NCI-H2081 (cell line): ENCODE measurements around the gene RBMS3.
"Not testable (repeated sequence)": the region's sequence is repeated elsewhere in the genome, so short reads cannot be mapped to it uniquely, and the experiment has no call there.

Experiments used
- DNase-seq, 2 experiments: peaks; one replicate each; lab custom pipeline; 2025; lab: John Stamatoyannopoulos, UW

RBMS3 gene

DNA sequence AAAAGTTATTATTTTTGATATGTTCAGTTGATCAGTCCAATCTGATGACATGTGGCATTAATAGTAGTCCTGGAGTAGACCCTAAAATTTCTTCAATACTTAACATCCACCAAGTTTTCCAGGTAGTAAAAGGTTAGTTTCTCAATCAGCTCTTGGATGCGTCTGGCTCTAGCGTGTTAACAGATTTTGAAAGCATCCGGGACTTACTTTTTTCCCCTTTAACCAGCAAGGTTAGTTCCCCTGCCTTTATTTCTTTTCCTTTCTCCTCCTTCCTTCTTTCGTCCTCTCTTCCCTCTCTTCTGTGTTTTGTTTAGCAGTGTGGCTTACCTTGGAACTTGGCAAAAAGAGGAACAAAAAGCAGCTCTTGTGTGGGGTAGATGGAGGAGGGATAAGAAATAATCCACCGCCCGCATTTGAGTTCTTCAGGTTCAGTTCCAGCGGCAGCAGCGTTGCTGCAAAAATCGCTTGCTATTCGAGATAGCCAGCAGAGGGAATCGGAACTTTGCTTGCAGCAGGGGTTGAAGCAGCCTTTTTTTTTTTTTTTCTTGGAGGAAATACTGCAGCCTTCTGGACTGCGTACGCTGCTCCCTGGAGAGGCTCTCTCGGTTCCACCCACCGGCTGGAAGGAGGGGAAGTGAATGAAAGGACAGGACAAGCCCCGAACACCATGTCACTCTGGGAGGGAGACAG, at the start of gene RBMS3:
RBMS3 (plus strand) TSS at position 668 of the 690 bp plus-strand sequence.
- DNase-seq = no peak

DNA sequence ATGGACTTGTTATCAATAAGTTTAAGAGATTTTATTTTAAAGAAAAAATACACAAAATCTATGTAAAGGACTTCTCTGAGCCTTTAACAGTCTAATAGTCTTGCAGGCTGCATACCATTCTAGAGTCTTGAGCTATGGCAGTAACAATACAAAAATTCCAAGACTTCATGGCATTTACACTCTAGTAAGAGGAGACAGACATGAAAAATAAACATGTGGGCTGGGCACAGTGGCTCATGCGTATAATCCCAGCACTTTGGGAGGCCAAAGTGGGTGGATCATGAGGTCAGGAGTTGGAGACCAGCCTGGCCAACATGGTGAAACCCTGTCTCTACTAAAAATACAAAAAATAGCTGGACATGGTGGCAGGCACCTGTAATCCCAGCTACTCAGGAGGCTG, 47.7 kb upstream of the RBMS3 start:
- not testable (repeated sequence) for DNase-seq

DNA sequence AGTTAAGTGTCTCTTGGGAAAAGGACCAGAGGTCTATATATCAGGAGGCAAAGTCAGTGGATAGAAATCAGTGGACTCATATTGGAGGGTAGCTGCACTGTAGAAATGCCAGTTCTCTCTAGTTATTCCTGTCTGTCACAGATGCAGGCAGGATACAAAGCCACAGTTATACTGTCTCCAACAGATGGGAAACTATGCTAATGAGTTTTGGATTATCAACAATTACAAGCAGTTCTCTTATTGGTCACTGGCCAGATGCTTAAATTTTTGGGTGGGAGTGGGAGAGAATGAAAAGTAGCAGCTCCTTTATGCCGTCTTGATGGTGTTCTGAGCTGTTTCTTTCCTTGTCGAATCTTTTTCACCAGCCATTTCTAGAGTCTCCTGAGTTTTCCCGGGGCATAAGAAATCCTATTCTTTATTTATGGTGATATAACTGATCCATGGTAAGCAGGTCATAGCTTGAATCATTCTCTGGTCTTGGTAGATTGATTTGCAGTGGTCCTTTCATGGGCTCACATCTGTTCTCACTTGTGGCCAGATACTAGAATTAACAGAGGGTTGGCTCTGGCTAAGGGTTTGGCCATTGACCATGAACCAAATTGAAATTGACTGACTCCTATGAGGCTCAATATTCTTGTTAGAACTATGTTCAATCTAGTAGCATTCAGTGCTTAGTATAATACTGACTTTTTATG, 44.6 kb upstream of the RBMS3 start:
- no peak for DNase-seq

DNA sequence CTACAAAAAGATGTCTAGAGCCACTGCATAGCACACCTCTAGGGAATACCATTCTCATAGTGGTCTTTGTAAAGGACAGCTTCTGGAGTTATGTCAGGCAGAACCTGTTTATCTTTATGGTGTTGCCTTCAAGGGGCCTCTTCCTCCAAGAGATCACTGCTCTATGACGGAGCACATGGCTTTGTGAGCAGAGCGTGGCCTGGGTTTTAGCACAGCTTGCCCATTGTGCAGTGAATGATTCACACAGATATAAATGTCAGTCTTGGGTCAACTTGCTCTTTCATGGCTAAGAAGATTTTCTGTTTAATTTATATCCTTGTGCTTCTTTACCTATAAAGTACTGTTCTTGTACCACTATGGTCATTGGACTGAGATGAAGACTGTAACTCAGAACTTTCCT, 41.5 kb upstream of the RBMS3 start:
- no peak for DNase-seq

DNA sequence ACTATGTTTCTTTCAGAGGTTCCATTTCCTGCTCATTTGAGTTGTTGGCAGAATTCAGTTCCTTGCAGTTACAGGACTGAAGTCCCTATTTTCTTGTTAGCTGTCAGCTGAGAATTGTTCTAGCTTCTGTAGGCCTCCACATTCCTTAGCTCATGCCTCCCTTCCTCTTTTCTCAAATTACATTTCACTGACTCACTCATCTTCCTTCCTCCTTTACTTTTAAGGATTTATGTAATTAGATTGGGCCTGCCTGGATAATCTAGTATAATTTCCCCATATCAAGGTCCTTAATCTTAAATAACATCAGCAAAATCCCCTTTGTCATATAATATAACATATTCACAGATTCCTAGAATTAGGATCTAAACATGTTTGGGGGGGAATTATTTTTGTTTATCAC, 40.6 kb upstream of the RBMS3 start:
- DNase-seq = no peak

DNA sequence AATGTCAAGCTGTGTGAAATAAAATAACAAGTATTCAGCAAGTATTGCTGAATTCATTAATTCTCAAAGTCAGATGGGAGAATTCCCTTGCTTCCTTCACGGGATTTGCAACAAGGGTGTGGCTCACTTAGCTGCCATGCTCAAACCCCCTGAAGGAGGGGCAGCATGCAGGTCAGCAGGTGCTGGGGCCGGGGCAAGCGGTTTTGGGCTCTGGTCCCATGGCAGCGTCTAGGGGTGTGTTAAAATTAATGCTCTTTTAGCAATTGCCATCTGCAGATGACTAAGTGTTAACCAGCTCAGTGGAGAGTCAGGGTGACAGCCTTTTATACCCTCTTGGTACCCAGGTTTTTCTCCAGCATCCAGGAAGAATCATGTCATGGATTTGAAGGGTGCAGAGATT, 40.0 kb upstream of the RBMS3 start:
- DNase-seq = no peak

DNA sequence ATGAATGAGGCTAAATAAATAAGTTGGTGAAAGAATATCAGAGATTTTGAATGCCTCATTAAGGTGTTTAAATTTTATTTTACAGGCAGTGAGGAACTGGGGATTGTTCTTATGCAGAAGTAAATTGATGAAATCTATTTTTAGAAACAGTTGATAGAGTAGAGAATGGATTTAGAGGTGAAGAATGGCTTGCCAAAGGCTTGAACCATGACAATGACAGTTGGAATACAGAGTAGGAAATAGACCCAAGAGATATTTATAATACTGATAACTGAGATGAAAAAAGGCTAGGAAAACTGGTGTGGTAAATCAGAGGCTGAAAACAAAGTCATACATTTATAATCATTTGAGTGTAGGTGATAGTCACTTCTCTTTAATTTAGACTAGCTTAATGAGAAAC, 39.0 kb upstream of the RBMS3 start:
- DNase-seq = no peak

DNA sequence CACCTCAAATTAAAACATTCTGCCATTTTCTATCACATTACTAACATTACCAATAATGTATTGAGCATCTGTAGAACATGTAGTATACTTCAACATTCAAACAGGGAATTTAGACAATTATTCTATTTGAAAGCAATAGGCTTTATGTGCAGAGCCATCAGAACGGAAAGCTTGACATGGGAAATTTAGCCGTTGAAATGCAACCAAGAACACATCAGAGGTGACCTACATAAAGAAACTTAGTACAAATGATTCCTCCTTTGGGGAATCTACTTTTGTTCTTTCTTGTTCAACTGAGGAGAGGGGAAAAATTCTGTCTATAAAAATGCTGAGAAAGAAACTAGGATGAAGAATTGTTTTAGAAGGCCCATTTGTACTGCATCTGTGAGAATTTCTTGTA, 38.6 kb upstream of the RBMS3 start:
- DNase-seq = no peak

DNA sequence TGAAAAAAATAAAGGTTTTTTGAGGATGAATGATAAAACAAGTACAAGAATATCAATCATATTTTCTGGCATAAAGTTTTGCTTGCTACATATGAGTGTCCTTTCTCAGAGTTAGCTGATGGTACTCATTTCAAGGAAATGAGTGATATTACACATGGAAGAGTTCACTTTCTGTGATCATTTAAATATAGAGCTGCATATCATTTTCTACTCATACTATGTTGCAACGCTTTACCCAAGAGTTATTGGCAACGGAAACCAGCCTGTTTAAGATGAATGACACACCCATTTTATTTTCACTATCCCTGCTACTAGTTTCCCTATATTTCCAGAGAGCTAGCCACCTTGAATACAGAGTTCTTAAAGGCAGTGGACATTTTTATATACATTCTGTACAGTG, 35.4 kb upstream of the RBMS3 start:
- DNase-seq = no peak

DNA sequence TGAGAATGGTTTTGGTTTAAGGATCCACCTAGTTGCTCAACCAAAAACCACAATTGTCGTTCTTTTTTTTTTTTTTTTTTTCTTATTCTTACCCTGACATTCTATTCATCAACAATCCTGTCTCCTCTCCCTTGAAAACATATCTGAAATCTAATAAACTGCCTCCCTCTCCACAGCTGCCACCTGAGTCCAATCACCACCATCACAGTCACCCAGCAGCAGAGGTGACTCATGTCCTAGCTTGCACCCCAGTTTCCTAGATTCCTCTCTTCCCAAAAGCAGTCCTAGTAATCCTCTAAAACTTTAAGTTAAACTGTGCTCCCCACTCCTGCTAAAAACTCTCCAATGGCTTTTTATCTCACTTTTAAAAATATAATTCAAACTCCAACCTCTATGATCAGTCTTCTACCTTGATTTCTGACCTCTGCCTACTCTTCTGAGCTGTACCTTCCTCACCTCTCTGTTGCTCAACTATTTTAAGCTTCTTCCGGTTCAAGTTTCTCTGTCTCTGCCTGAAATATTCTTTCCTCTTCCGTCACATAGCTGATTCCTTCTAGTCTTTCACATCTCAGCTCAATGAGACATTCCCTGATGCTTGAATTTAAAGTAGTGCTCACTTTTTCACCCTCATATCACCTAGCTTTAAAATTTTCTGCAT, 33.7 kb upstream of the RBMS3 start:
- DNase-seq = no peak

DNA sequence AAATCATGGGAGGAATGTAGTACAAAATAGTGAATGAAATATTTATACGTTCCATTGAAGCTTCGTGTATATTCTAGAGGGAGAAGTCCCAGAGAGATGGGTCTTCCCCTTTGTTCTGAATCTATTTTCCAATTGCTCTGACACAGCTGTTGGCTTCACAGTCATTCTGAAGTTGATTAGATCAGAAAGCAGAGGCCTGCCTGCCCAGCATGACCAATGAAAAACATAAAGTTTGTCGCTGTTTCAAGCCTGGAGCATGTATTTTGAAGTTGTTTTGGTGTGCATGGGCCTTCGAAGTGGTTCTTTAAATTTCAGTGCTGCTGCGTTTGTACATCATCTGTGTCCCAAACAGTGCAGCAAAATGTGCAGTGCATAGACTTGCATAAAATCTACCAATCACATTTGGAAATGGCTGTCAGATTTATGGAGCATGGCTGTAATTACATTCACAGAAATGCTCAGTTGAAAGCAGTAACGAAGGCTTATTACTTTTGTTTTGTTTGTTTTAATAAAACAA, 31.0 kb upstream of the RBMS3 start:
- DNase-seq = no peak

DNA sequence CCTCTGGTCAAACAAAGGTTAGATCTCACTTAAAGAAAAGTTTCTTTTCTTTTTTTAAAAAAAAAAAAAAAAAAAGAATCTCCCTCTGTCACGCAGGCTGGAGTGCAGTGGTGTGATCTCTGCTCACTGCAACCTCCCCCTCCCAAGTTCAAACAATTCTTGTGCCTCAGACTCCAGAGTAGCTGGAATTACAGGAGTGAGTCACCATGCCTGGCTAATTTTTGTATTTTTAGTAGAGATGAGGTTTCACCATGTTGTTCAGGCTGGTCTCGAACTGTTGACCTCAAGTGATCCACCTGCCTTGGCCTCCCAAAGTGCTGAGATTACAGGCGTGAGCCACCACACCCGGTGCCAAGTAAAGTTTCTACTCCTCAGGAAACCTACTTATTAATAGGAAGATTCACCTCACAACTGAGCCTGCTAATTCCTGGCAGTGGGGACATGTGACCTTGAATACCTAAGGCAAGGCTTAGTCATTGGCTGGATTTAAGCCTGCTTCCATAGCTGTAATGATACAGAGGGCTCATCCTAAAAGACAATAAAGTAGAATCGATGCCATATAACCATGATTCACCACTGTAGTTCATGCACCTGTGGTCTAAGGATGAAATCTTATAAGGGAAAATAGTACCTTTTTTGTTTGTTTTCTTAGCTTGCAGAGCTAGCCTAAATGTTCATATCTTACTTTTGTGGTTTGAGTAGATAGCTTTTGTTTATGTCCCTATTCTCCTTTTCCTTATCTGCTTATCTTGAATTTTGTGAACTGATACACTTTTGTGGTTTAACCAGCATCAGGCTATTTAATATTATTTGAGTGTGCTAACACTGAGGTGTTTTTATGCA, 24.8 kb upstream of the RBMS3 start:
- DNase-seq = no peak

DNA sequence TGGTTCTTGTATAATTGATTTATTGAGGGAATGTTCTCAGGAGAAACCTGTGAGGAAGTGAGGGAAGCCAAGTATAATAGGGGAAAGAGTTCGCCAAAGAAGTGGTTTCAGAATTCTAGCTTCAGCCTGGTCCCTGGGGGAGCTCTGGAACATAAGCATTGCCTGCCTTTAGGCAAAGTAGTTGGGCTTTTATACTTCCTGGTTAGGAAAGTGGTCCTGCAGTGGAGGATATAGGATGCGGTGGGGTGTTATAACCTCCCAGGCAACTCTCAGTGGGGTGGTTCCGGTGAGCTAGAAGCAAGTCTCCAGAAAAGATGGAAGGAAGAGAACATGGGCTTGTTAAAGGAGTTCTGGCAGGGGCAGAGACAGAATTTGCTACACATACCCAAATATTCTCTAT, 22.7 kb upstream of the RBMS3 start:
- no peak for DNase-seq

DNA sequence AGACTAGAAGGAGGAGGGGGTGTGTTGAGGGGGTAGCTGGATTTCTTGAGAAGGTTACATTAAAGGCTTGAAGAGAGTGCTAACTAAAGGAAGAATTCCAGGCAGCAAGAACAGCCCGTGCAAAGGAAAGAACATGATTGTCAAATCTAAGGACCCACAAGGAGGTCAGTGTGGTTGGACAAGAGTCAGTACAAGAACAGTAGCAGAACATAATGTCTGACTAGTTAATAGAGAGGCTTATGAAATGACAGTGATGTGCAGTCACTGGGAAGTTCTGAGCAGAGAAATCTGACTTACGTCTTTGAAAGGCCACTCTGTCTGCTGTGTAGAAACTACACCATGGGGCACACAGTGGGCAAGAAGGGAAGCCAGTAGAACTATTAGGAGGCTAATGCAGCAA, 19.8 kb upstream of the RBMS3 start:
- DNase-seq = no peak

DNA sequence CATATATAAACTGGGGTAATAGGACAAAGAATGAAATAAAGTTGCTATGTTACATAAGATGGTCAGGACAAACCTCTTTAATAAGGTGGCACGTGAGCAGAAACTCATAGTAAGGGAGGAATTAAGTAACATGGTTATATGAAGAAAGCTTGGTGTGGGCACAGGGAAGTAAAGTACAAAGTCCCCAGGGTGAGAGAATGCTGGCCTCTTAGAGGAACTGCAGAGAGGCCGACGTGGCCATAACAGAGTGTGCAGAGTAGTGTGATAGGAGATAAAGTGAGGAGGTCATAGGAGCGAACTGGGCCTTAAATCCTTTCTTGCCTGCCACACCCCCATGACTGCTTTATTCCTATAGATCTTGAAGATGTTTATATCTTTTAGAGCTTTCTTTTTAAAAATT, 17.4 kb upstream of the RBMS3 start:
- no peak for DNase-seq

DNA sequence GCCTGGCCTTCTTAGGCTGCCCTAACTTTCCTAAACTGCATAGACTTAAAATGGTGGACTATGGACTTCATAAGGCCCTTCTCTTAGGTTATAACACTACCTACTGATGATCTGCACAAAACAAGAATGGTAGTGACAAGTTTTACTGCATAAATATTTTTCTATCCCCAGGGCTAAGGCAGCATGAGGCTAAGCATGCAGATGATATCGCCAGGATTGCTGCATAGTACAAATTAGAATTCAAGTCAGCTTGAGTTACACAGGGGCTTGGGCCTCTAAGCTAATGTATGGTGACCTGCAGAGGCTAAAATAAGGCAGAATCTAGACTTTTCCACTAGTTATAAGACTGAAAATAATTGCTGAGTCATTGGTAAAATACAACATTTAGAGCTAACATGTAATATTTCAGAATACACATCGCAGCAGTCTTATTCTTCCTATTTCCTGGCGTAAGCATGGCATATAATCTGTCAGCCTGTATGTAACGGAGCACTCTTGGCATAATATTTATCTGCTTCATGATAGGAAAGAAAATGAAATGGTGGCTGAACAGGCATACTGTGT, 15.3 kb upstream of the RBMS3 start:
- DNase-seq = no peak

DNA sequence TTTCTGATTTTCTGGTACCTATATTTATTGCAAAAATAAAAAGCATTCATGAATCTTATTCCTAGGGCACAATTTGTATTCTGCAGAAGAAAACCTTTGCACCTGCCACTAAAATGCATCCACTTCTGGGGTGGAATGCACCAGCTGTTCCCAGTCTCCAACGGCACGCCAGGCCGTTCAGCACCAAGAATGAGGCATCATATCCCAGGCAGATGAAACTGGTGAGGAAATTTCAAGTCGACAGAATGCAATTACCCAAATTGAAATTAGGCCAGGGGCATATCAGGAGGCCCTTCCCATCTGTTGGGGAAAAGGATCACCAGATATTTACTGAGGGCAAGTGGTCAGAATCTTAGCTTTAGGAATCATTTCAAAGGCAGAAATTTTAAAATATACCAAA, 13.6 kb upstream of the RBMS3 start:
- DNase-seq = no peak

DNA sequence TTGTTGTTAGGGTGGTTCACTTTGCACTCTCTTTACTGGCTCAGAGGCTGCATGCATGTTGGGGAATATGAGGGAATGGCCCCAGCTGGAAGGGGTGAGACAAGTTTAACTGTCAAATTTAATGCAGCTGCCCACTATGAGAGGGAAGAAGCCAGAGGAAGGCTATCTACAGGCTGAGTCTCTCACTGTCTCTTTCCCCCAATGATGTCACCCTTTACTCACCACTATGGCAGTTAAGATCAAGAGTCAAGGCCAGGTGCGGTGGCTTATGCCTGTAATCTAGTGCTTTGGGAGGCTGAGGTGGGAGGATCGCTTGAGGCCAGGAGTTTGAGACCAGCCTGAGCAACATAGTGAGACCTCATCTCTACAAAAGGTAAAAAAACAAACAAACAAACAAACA, 12.2 kb upstream of the RBMS3 start:
- no peak for DNase-seq

DNA sequence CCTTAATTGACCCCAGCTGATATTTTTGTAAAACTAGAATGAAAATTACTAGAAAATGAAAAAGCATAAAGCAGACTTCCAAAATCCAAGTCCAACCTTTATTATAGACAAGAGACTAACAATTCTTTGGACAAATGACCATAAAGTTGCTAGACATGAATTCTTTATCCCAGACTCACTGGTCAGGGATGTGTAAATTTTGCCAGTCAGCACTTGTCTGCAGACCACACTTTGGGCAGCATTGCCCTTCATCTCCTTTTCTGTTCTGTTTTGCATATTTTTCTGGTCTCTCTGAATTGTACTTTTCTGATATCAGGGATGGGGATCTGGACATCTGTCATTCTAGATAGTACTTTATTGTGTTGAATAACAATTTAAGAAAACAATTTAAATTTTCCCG, 10.1 kb upstream of the RBMS3 start:
- DNase-seq = no peak

DNA sequence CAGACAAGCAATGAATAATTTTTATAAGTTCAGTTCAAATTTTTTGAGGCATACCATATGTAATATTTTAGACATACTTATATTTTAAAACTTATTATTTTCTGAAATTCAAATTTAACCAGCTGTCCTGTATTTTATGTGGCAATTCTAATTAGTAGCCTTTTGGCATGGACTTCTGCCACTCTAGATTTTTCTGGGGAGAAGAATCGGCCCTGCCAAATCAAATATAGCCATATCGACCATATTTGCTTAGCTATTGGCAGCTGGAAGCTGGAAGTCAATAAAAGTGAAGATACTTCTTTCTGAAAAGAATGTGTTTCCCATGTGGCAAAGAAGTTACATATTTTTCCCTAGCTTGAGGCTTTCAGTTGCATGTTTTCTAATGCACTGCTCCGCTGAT, 9.4 kb upstream of the RBMS3 start:
- DNase-seq = no peak

DNA sequence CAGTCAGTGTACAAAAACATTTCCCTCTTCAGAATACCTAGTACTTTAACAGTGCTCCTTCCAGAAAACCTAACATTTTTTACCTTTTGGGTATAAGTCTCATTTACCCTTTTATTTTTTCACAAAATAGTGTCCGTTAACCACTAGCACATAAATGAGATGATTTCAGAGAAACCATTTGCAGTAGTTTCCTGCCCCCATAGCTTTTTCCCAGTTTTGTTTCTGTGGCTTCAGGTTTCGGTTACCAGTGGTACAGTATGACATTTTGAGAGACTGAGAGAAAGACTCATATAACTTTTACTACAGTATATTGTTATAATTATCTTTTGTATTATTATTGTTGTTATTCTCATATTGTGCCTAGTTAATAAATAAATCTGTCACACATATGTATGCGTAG, 6.2 kb upstream of the RBMS3 start:
- no peak for DNase-seq

DNA sequence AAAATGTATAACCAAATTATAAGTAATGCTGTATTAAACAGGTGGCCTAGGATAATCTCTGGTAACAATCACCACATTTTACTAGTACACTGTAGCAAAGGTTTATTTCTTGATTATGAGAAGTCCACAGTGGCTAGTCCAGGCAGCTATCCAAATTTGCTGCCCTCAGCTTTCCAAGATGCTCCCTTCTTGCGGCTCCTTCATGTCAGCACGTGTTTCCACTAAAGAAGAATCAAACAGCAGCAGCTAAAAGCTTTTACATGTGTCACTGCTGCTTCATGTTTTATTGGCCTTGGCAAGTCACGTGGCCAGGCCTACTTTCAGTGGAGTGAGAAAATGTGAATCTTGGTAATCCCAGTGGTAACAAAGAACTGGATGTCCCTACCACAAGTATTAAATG, 5.6 kb upstream of the RBMS3 start:
- no peak for DNase-seq
